Astrocyte (in vitro differentiated cells and primary cell): ENCODE measurements around the gene CBARP. TPM values are rescaled to one million over a fixed set of nuclear protein-coding genes. Genes with fewer than 3 reads are reported as not detected.

Source experiments
- DNase-seq: peaks from one replicate; pipeline ENCODE4 v3.0.0-alpha.2; 2010; ENCODE audit warnings: low read depth
- FAIRE-seq: peaks from 2 replicates; lab custom pipeline; 2011; peaks lifted over from hg19 to GRCh38; lab: Jason Lieb, UNC
- H2AFZ ChIP-seq: 2 replicates; pipeline ENCODE4 v1.6.0; 2012; ENCODE audit warnings: low read depth, low read length, inconsistent platforms
- H3K27ac ChIP-seq: 2 replicates; pipeline ENCODE4 v1.5.1; 2011; ENCODE audit warnings: low read depth, low read length, inconsistent platforms
- H3K27me3 ChIP-seq: 2 replicates; pipeline ENCODE4 v1.6.0; 2011; ENCODE audit warnings: low read length, inconsistent platforms; ENCODE audit not compliant: insufficient read depth
- H3K36me3 ChIP-seq: 2 replicates; pipeline ENCODE4 v1.5.1; 2011; ENCODE audit warnings: low read length, inconsistent platforms; ENCODE audit not compliant: insufficient read depth
- H3K4me1 ChIP-seq: 2 replicates; pipeline ENCODE4 v1.5.1; 2011; ENCODE audit warnings: low read length, inconsistent platforms; ENCODE audit not compliant: insufficient read depth
- H3K4me2 ChIP-seq: 2 replicates; pipeline ENCODE4 v1.6.0; 2012; ENCODE audit warnings: low read length, inconsistent platforms
- H3K4me3 ChIP-seq: 2 replicates; pipeline ENCODE4 v1.5.1; 2011; ENCODE audit warnings: low read depth, mild to moderate bottlenecking, low read length, inconsistent platforms; ENCODE audit not compliant: insufficient read depth
- H3K79me2 ChIP-seq: 2 replicates; pipeline ENCODE4 v1.6.0; 2012; ENCODE audit warnings: mild to moderate bottlenecking, low read length, inconsistent platforms; ENCODE audit not compliant: insufficient read depth
- H3K9ac ChIP-seq: 2 replicates; pipeline ENCODE4 v1.6.0; 2012; ENCODE audit warnings: mild to moderate bottlenecking, low read length, inconsistent platforms
- H3K9me3 ChIP-seq: 2 replicates; pipeline ENCODE4 v1.5.1; 2012; ENCODE audit warnings: low read depth, mild to moderate bottlenecking, low read length, inconsistent platforms; ENCODE audit not compliant: insufficient read depth
- H4K20me1 ChIP-seq: 2 replicates; pipeline ENCODE4 v1.6.0; 2012; ENCODE audit warnings: low read length, inconsistent platforms; ENCODE audit not compliant: insufficient read depth
- H3K27ac Mint-ChIP-seq: one replicate; pipeline ENCODE4 v1.8.0; 2021; ENCODE audit warnings: mild to moderate bottlenecking, mixed read lengths; ENCODE audit not compliant: unreplicated experiment
- H3K27me3 Mint-ChIP-seq: one replicate; pipeline ENCODE4 v1.8.0; 2021; ENCODE audit warnings: low read depth, mixed read lengths; ENCODE audit not compliant: unreplicated experiment
- H3K36me3 Mint-ChIP-seq: one replicate; pipeline ENCODE4 v1.8.0; 2021; ENCODE audit warnings: low read depth, mixed read lengths; ENCODE audit not compliant: unreplicated experiment
- H3K4me1 Mint-ChIP-seq: one replicate; pipeline ENCODE4 v1.8.0; 2021; ENCODE audit warnings: low read depth, mixed read lengths; ENCODE audit not compliant: unreplicated experiment
- H3K4me3 Mint-ChIP-seq: one replicate; pipeline ENCODE4 v1.8.0; 2021; ENCODE audit warnings: mild to moderate bottlenecking, moderate library complexity, mixed read lengths; ENCODE audit not compliant: unreplicated experiment
- H3K9me3 Mint-ChIP-seq: one replicate; pipeline ENCODE4 v1.8.0; 2021; ENCODE audit warnings: mild to moderate bottlenecking, mixed read lengths; ENCODE audit not compliant: unreplicated experiment
- CTCF ChIP-seq: IDR thresholded peaks from 2 replicates; pipeline ENCODE4 v1.5.1; 2011; ENCODE audit warnings: low read depth, mild to moderate bottlenecking, inconsistent platforms, low read length, moderate library complexity; ENCODE audit not compliant: insufficient read depth
- EZH2 ChIP-seq: IDR thresholded peaks from 2 replicates; pipeline ENCODE4 v1.6.1; 2012; ENCODE audit warnings: mild to moderate bottlenecking, low read length, inconsistent platforms; ENCODE audit not compliant: insufficient read depth
- total RNA-seq: library from RNA; stranded (reverse); gene quantifications from 2 replicates; pipeline ENCODE4 v1.2.1, GENCODE V29; 2021

The CBARP gene
- total RNA-seq, 1 donor from 2014 or later: 19.8 TPM

GRCh38 chr19:1275976-1276627 is 38.3 kb upstream of the CBARP start:
- Mint-ChIP-seq H3K27ac (no peak overlapping the region), H3K4me1 (peaks cover 19% of the 10 kb centered on the region), H3K36me3 (peaks cover 17% of the 10 kb centered on the region), H3K9me3 (no peaks in the 10 kb centered on the region), H3K27me3 (no peaks in the 10 kb centered on the region), H3K4me3 (peak overlapping the region; percentile 78)
- Histone ChIP-seq H3K4me1 (peaks cover 42% of the 10 kb centered on the region), H4K20me1 (peaks cover 54% of the 10 kb centered on the region), H3K36me3 (peaks cover 23% of the 10 kb centered on the region), H3K4me3 (peak overlapping the region; percentile 61), H3K79me2 (peaks cover 53% of the 10 kb centered on the region), H3K4me2 (peak overlapping the region; percentile 96), H2AFZ (peak overlapping the region; percentile 37), H3K9me3 (no peaks in the 10 kb centered on the region), H3K27me3 (no peaks in the 10 kb centered on the region), H3K9ac (peak overlapping the region; percentile 87), H3K27ac (peak overlapping the region; percentile 92)
- no peak for FAIRE-seq
- no peak for TF ChIP-seq CTCF
- TF ChIP-seq EZH2: no peak
- DNase-seq: no peak

GRCh38 chr19:1275260-1275975 is 37.6 kb upstream of the CBARP start, which contains the start of gene FAM174C:
Gene FAM174C, plus strand, starts transcription at chr19:1275530. Its CDS starts 20 bp downstream, at chr19:1275550.
- Histone ChIP-seq H4K20me1 (peaks cover 60% of the 10 kb centered on the region), H3K27me3 (no peaks in the 10 kb centered on the region), H3K27ac (peak within 1 kb of the TSS; percentile 92), H2AFZ (peak within 1 kb of the TSS; percentile 79), H3K9ac (peak within 1 kb of the TSS; percentile 87), H3K79me2 (peaks cover 60% of the 10 kb centered on the region), H3K4me2 (peak within 1 kb of the TSS; percentile 96), H3K4me1 (peaks cover 49% of the 10 kb centered on the region), H3K4me3 (peak within 1 kb of the TSS; percentile 61), H3K9me3 (no peaks in the 10 kb centered on the region), H3K36me3 (peaks cover 26% of the 10 kb centered on the region)
- Mint-ChIP-seq H3K27me3 (no peaks in the 10 kb centered on the region), H3K27ac (peak within 1 kb of the TSS; percentile 53), H3K4me1 (peaks cover 24% of the 10 kb centered on the region), H3K4me3 (peak within 1 kb of the TSS; percentile 78), H3K36me3 (peaks cover 17% of the 10 kb centered on the region), H3K9me3 (no peaks in the 10 kb centered on the region)
- DNase-seq: peak; percentile 92
- TF ChIP-seq EZH2 (no peak), CTCF (no peak)
- no peak for FAIRE-seq
